A549 (cell line): ENCODE data around the gene ASNSD1. TPM values are rescaled to one million over a fixed set of nuclear protein-coding genes. Genes with fewer than 3 reads are reported as not detected.

Source experiments
- ATAC-seq, 2 experiments: fragments of 200-7000 bp in 1 of 2; fragments of >200 bp in 1 of 2; cut with Nextera tagmentation in 1 of 2; cut with Tn5 transposase in 1 of 2; 3 replicates each; pipeline versions ENCODE4 v1.8.0 to v1.9.1; 2018 to 2020; ENCODE audit warnings: mild to moderate bottlenecking in 1 of 2, moderate library complexity in 1 of 2
- CTCF ChIA-PET: fragments of 300-600 bp; sonication (Branson Sonifier 250); formaldehyde crosslinking; extraction: SDS; loops from one replicate; lab custom pipeline; 2021; ENCODE audit warnings: antibody characterized with exemption, inconsistent platforms; lab: Yijun Ruan, JAX
- POLR2A ChIA-PET: fragments of 350-600 bp; formaldehyde crosslinking; extraction: SDS; loops from one replicate; lab custom pipeline; 2021; ENCODE audit warnings: antibody characterized with exemption, inconsistent platforms; lab: Yijun Ruan, JAX
- DNase-seq, 2 experiments: peaks; one replicate each; pipeline versions ENCODE4 v3.0.0 to v3.0.0-alpha.2; 2011 to 2016; ENCODE audit warnings: low read depth in 1 of 2, low spot score in 1 of 2
- FAIRE-seq: peaks from 2 replicates; lab custom pipeline; 2011; peaks lifted over from hg19 to GRCh38; lab: Jason Lieb, UNC
- H3K27ac ChIP-seq, 2 experiments: fragments of >200 bp; sonication (Bioruptor Twin); formaldehyde crosslinking; 3 replicates each; pipeline ENCODE4 v1.5.1; 2016 to 2017
- H3K4me1 ChIP-seq: fragments of >200 bp; sonication (Bioruptor Twin); formaldehyde crosslinking; 3 replicates; pipeline ENCODE4 v1.6.1; 2016
- H3K4me2 ChIP-seq: fragments of >200 bp; sonication (Bioruptor Twin); formaldehyde crosslinking; 3 replicates; pipeline ENCODE4 v1.6.1; 2016
- H3K4me3 ChIP-seq: fragments of >200 bp; sonication (Bioruptor Twin); formaldehyde crosslinking; 3 replicates; pipeline ENCODE4 v1.5.1; 2016
- H3K9me3 ChIP-seq: fragments of >200 bp; sonication (Bioruptor Twin); formaldehyde crosslinking; 3 replicates; pipeline ENCODE4 v1.6.1; 2016
- BHLHE40 ChIP-seq: IDR thresholded peaks from 2 replicates; pipeline ENCODE4 v1.6.1; 2012; ENCODE audit warnings: low read depth, low read length, inconsistent platforms
- CBX2 ChIP-seq: fragments of 200-600 bp; sonication (generic); IDR thresholded peaks from 2 replicates; pipeline ENCODE4 v1.6.1; 2016; ENCODE audit warnings: low read depth, mild to moderate bottlenecking, borderline replicate concordance
- CBX8 ChIP-seq: fragments of 200-600 bp; sonication (generic); IDR thresholded peaks from 2 replicates; pipeline ENCODE4 v1.6.1; 2016
- EP300 ChIP-seq, 2 experiments: fragments of >200 bp; sonication (Bioruptor Twin); formaldehyde crosslinking; IDR thresholded peaks; 2 replicates in 1 of 2; 3 replicates in 1 of 2; pipeline ENCODE4 v1.6.1; 2016 to 2017
- HDAC2 ChIP-seq: fragments of 200-600 bp; sonication (generic); IDR thresholded peaks from 2 replicates; pipeline ENCODE4 v1.6.1; 2016
- HEYL ChIP-seq: fragments of 250-450 bp; sonication (Bioruptor Pico); IDR thresholded peaks from 2 replicates; pipeline ENCODE4 v1.8.0; 2021; ENCODE audit warnings: mild to moderate bottlenecking, moderate library complexity
- HOXB13 ChIP-seq: fragments of 250-450 bp; sonication (Bioruptor Pico); IDR thresholded peaks from 2 replicates; pipeline ENCODE4 v1.5.0; 2020; ENCODE audit warnings: low read depth, mild to moderate bottlenecking, moderate library complexity
- JUN ChIP-seq, 2 experiments: fragments of >200 bp; sonication (Bioruptor Twin); formaldehyde crosslinking; IDR thresholded peaks; 2 replicates in 1 of 2; 3 replicates in 1 of 2; pipeline ENCODE4 v1.6.1; 2016 to 2017
- KDM5A ChIP-seq: fragments of 200-600 bp; sonication (generic); IDR thresholded peaks from 2 replicates; pipeline ENCODE4 v1.6.1; 2016; ENCODE audit warnings: antibody characterized with exemption, mild to moderate bottlenecking
- MAZ ChIP-seq: fragments of 150-350 bp; IDR thresholded peaks from 2 replicates; pipeline ENCODE4 v1.6.1; 2014; ENCODE audit warnings: antibody characterized with exemption, low read depth, low read length, borderline replicate concordance
- MYC ChIP-seq: IDR thresholded peaks from 2 replicates; pipeline ENCODE4 v1.6.1; 2012; ENCODE audit warnings: mild to moderate bottlenecking, inconsistent platforms, low read length, improper control_type of control experiment, borderline replicate concordance
- NPAS2 ChIP-seq: fragments of 250-450 bp; sonication (Bioruptor Pico); IDR thresholded peaks from 2 replicates; pipeline ENCODE4 v1.8.0; 2022; ENCODE audit warnings: mild to moderate bottlenecking, moderate library complexity, borderline replicate concordance
- PHF8 ChIP-seq: fragments of 200-600 bp; sonication (generic); IDR thresholded peaks from 2 replicates; pipeline ENCODE4 v1.6.1; 2016; ENCODE audit warnings: low read depth, mild to moderate bottlenecking, antibody characterized with exemption, moderate library complexity, borderline replicate concordance
- POLR2AphosphoS2 ChIP-seq: conservative IDR thresholded peaks from 2 replicates; pipeline ENCODE4 v1.6.1; 2012; ENCODE audit warnings: low read length, improper control_type of control experiment, inconsistent platforms
- RAD21 ChIP-seq, 2 experiments: fragments of >200 bp in 1 of 2; sonication (Bioruptor Twin) in 1 of 2; formaldehyde crosslinking in 1 of 2; IDR thresholded peaks in 1 of 2; conservative IDR thresholded peaks in 1 of 2; 2 replicates in 1 of 2; 3 replicates in 1 of 2; pipeline ENCODE4 v1.6.1; 2012 to 2018; ENCODE audit warnings: inconsistent platforms in 1 of 2
- RARB ChIP-seq: fragments of 250-450 bp; sonication (Bioruptor Pico); IDR thresholded peaks from 2 replicates; pipeline ENCODE4 v1.8.0; 2021; ENCODE audit warnings: mild to moderate bottlenecking, moderate library complexity
- RNF2 ChIP-seq: fragments of 200-600 bp; sonication (generic); IDR thresholded peaks from 2 replicates; pipeline ENCODE4 v1.6.1; 2016; ENCODE audit warnings: low read depth, mild to moderate bottlenecking, antibody characterized with exemption, moderate library complexity, borderline replicate concordance
- TFCP2L1 ChIP-seq: fragments of 250-450 bp; sonication (Bioruptor Pico); IDR thresholded peaks from 2 replicates; pipeline ENCODE4 v1.5.0; 2021; ENCODE audit warnings: mild to moderate bottlenecking
- TP53 ChIP-seq: fragments of 250-450 bp; sonication (Bioruptor Pico); IDR thresholded peaks from 2 replicates; pipeline ENCODE4 v1.5.0; 2021; ENCODE audit warnings: mild to moderate bottlenecking, moderate library complexity
- ZC3H11A ChIP-seq: fragments of 450-650 bp; IDR thresholded peaks from 2 replicates; pipeline ENCODE4 v1.6.1; 2014; ENCODE audit warnings: antibody characterized with exemption, mild to moderate bottlenecking
- WGBS: methylation state at CpG from one replicate; pipeline ENCODE4 v1.1.6; 2017; ENCODE audit errors: missing lambda C conversion rate; 5-methylcytosine and 5-hydroxymethylcytosine counted together
- polyA plus RNA-seq, 4 experiments: library from polyadenylated mRNA; depleted of rRNA in 3 of 4; stranded (reverse); fragments of >200 nt; fragmentation: RNase III in 1 of 4; extraction: RNeasy Plus Mini Kit Qiagen cat#74134 plus additional on column Dnase treatment in 1 of 4; gene quantifications; 2 replicates in 3 of 4; 3 replicates in 1 of 4; pipeline ENCODE4 v1.2.3, GENCODE V29; 2011 to 2017
- TF ChIP-seq, protein P1 (sequence below): fragments of 250-450 bp; sonication (Bioruptor Pico); IDR thresholded peaks from 2 replicates; pipeline ENCODE4 v1.5.0; 2021; ENCODE audit warnings: mild to moderate bottlenecking, moderate library complexity, borderline replicate concordance
- TF ChIP-seq, protein P2 (sequence below): IDR thresholded peaks from 2 replicates; pipeline ENCODE4 v1.6.1; 2012
- TF ChIP-seq, protein P3 (sequence below): IDR thresholded peaks from 2 replicates; pipeline ENCODE4 v1.6.1; 2012; ENCODE audit warnings: low read depth, borderline replicate concordance
- TF ChIP-seq, protein P4 (sequence below): fragments of 450-650 bp; IDR thresholded peaks from 2 replicates; pipeline ENCODE4 v1.6.1; 2014; ENCODE audit warnings: antibody characterized with exemption

ASNSD1 gene
- polyA plus RNA-seq, 2 of the 4 experiments (the other 2 are of a cell fraction): 45.9 to 69.0 TPM

DNA sequence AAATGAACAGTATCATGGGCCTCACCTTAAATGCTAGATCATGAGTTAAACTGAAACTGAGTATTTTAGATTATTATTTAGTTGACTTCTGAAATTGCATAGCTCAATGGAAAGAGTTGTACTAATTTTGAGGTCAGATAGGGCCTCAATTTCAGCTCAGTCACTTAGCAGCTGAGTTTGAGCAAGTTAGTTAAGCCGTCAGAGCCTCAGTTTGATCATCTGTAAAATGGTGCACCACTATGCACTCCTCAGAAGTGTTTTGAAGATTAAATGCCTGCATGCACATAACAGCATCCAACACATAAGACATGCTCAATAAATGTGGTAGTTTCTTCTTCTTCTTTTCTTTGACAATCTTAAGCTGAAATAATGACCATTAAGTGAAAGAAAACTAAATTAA lies 38.2 kb upstream of the ASNSD1 start:
- POLR2A ChIA-PET: interaction anchor here (0.6 kb wide), 1 partner anchor 9 kb away, joined by 3 read pairs; no protein-coding TSS in a partner anchor
- CTCF ChIA-PET: no interaction called here
- FAIRE-seq: no peak

DNA sequence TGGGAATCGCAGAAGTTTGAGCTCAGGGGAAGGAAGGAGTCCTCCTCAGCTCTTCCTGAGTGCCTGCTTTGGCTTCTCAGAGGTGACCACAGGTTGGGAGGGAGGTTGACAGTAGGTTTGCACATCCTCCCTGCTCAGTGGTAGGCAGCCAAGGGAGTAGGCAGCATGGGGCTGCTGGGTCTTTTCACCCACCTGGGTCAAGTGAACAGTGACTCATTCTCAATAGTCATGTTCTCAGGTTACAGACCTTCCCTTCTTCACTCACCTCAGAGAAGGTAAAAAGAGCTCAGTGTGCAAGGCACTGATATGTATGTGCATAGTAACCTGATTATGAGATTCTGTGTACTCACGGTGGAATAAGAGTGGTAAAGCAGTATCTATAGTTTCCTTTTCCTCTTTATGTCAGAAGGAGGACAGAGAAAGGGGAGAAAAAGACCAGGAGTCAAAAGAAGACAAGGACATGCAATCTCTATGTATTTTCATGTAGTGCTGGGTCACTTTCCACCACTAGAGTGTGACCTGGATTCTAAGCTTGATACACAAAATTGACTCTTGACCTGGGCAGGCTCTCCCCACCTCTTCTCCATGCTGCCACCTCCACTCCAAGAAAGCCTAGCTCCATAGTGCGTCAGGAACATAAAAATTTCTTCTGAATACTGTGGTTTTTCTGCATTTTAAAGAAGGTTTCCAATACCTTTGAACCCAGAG lies 36.5 kb upstream of the ASNSD1 start:
- ChIA-PET CTCF (interaction anchor here (0.8 to 1.2 kb wide), 4 partner anchors 8 to 40 kb away, joined by 3 read pairs; no protein-coding TSS in a partner anchor), POLR2A (interaction anchor here (1.0 kb wide), 1 partner anchor 44 kb away, joined by 3 read pairs; the partner anchor contains the start of gene SLC40A1)
- Histone ChIP-seq H3K4me3 (no peak overlapping the region), H3K9me3 (no peaks in the 10 kb centered on the region), H3K4me1 (0 out of 3 replicates have a peak, but pooled peaks cover 4% of the 10 kb centered on the region), H3K27ac (no peak overlapping the region), H3K4me2 (no peak overlapping the region)
- peak; percentile 23 to 41; a peak in 3 of 6 replicates for ATAC-seq
- DNase-seq: no peak
- 82% methylated on average over 3 of the region's 3 CpGs for WGBS
- no peak for TF ChIP-seq JUN (IDR thresholded peaks at IDR 0.05)
- TF ChIP-seq TP53 (CRISPR knock-in tag): no peak
- TF ChIP-seq, protein P1, sequence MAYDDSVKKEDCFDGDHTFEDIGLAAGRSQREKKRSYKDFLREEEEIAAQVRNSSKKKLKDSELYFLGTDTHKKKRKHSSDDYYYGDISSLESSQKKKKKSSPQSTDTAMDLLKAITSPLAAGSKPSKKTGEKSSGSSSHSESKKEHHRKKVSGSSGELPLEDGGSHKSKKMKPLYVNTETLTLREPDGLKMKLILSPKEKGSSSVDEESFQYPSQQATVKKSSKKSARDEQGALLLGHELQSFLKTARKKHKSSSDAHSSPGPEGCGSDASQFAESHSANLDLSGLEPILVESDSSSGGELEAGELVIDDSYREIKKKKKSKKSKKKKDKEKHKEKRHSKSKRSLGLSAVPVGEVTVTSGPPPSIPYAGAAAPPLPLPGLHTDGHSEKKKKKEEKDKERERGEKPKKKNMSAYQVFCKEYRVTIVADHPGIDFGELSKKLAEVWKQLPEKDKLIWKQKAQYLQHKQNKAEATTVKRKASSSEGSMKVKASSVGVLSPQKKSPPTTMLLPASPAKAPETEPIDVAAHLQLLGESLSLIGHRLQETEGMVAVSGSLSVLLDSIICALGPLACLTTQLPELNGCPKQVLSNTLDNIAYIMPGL (CRISPR knock-in tag): no peak
- no peak for TF ChIP-seq PHF8
- TF ChIP-seq POLR2AphosphoS2: no peak
- no peak for TF ChIP-seq TFCP2L1 (CRISPR knock-in tag)
- no peak for TF ChIP-seq EP300 (IDR thresholded peaks at IDR 0.05)
- TF ChIP-seq HEYL: no peak
- no peak for TF ChIP-seq CBX2
- no peak for TF ChIP-seq MYC
- TF ChIP-seq KDM5A: no peak
- TF ChIP-seq HDAC2: no peak
- no peak for FAIRE-seq

More for the DNA sequence above, 38.2 kb upstream of the ASNSD1 start:
- ATAC-seq (no peak), DNase-seq (no peak)
- Histone ChIP-seq H3K4me1 (peaks cover 5% of the 10 kb centered on the region; the same call in 2 of the 3 replicates), H3K9me3 (no peaks in the 10 kb centered on the region), H3K4me2 (no peak overlapping the region), H3K27ac (no peak overlapping the region), H3K4me3 (no peak overlapping the region)
- 73% methylated on average over 1 of the region's 1 CpG for WGBS
- TF ChIP-seq NPAS2 (no peak), RARB (CRISPR knock-in tag) (no peak), CBX2 (no peak), RAD21 (conservative IDR thresholded peaks at IDR 0.05 in 1 of 2, IDR thresholded peaks at IDR 0.05 in 1 of 2) (no peak), KDM5A (no peak)
- TF ChIP-seq, protein P2, sequence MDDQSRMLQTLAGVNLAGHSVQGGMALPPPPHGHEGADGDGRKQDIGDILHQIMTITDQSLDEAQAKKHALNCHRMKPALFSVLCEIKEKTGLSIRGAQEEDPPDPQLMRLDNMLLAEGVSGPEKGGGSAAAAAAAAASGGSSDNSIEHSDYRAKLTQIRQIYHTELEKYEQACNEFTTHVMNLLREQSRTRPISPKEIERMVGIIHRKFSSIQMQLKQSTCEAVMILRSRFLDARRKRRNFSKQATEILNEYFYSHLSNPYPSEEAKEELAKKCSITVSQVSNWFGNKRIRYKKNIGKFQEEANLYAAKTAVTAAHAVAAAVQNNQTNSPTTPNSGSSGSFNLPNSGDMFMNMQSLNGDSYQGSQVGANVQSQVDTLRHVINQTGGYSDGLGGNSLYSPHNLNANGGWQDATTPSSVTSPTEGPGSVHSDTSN: no peak

DNA sequence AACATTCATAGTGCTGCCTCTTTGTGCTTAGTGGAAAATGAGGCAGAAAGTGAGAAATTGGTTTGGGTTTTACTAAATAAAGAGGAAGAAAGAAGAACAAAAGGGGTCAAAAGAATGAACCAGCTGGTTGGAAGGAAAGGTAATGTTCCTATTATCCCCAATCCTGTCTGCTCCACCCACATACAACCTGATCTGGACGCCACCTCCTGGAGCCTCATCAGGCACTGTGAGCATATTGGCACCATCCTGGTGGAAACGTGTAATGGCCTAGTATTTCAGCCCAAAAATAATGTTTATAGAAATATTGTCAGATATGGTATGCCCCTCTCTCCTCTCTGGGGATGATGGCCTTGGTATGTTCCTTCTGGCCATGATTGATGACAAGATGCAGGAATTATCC lies 35.6 kb upstream of the ASNSD1 start:
- ChIA-PET POLR2A (interaction anchor here (2.0 kb wide), 1 partner anchor 45 kb away, joined by 9 read pairs; the partner anchor contains the start of gene SLC40A1), CTCF (interaction anchor here (1.1 kb wide), 1 partner anchor 35 kb away, joined by 3 read pairs; no protein-coding TSS in a partner anchor)
- no peaks in the 10 kb centered on the region for H3K9me3 ChIP-seq
- TF ChIP-seq, protein P3, sequence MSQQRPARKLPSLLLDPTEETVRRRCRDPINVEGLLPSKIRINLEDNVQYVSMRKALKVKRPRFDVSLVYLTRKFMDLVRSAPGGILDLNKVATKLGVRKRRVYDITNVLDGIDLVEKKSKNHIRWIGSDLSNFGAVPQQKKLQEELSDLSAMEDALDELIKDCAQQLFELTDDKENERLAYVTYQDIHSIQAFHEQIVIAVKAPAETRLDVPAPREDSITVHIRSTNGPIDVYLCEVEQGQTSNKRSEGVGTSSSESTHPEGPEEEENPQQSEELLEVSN: no peak
- TF ChIP-seq HOXB13 (CRISPR knock-in tag): no peak
- no peak for TF ChIP-seq MYC
- no peak for TF ChIP-seq CBX8
- no peak for TF ChIP-seq RAD21 (conservative IDR thresholded peaks at IDR 0.05 in 1 of 2, IDR thresholded peaks at IDR 0.05 in 1 of 2)
- no peak for TF ChIP-seq RNF2
- TF ChIP-seq, protein P4, sequence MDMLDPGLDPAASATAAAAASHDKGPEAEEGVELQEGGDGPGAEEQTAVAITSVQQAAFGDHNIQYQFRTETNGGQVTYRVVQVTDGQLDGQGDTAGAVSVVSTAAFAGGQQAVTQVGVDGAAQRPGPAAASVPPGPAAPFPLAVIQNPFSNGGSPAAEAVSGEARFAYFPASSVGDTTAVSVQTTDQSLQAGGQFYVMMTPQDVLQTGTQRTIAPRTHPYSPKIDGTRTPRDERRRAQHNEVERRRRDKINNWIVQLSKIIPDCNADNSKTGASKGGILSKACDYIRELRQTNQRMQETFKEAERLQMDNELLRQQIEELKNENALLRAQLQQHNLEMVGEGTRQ: no peak
- TF ChIP-seq MAZ: no peak
- TF ChIP-seq RARB (CRISPR knock-in tag): no peak
- TF ChIP-seq ZC3H11A: no peak
- TF ChIP-seq BHLHE40: no peak
- no peak for TF ChIP-seq PHF8
- 69% methylated on average over 2 of the region's 2 CpGs for WGBS
- H3K4me1 ChIP-seq: peaks cover 8% of the 10 kb centered on the region; the same call in 1 of the 3 replicates
- DNase-seq: no peak
- no peak overlapping the region for H3K4me2 ChIP-seq
- no peak overlapping the region for H3K27ac ChIP-seq
- no peak for FAIRE-seq
- ATAC-seq: peak in 1 of 2 experiments; percentile 43; a peak in 2 of 6 replicates
- H3K4me3 ChIP-seq: no peak overlapping the region
